Stimulated activated CD8-positive, alpha-beta memory T cell treated with anti-CD3 and anti-CD28 coated beads, Interleukin-4, amount 100 ng/mL, for 24 hours (primary cell): ENCODE data around the gene NXPH1.

Source experiments
- DNase-seq: peaks from one replicate; pipeline ENCODE4 v3.0.0-alpha.2; 2020; ENCODE audit warnings: low read depth

Gene NXPH1

DNA sequence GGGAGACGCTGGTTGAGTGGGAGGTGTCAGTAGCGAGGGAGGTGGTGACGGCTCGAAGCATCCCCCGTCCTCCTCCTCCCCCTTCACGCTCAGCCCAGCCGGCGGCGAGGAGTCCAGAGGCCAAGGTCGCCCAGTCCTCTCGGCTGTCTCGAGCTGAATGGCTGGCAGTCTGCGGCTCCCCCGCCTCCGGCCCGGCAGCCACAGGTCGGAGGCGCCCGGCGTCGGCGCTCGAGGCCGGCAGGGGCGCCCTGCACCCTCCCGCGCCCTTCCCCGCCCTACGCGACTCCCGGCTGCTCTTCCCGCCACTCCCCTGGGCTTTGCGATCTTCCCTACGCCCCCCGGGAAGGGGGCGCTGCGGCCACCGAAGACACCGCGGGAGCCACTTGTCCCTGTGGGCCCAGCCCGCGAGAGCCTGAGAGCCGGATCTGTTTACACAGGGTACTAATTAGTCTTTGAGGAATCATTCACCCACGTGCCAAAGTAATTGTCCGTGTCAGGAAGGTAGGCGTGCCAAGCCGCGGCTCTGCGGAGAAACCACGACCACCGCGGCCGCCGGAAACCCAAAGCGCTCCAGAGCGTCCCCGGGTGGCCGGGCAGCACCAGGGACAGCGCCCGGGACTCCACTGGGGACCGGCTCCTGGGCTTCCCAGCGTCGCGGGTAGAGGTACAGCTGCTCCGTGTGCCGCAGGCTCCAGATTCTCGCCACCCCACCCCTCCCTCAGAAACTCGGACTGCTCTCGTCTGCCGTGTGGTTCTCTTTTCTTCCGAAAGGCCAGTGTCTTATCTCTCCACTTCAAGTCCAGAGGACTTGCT, at the start of gene NXPH1:
TSS of gene NXPH1 (plus strand) at position 133 of the 813 bp plus-strand sequence.
- DNase-seq = no peak

DNA sequence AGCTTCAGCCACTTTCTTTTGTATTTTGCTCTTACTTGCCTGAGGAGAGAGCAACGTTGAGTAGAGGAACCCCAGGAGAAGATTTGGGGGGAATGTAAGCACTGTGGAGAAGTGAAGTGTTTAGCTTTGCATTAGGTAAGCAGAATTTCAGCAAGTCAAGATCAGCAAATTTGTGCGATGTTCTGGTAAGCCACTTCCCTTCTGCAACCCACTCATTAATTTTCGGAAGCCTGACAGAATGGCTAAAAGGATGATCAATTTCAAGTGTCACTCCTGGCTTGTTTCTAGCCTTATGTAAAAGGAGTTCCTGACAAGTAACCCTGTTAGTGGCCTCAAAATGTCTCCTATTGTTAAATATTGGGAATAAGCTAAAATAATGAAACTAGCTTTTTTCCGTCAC, 48.5 kb upstream of the NXPH1 start:
- DNase-seq = no peak

DNA sequence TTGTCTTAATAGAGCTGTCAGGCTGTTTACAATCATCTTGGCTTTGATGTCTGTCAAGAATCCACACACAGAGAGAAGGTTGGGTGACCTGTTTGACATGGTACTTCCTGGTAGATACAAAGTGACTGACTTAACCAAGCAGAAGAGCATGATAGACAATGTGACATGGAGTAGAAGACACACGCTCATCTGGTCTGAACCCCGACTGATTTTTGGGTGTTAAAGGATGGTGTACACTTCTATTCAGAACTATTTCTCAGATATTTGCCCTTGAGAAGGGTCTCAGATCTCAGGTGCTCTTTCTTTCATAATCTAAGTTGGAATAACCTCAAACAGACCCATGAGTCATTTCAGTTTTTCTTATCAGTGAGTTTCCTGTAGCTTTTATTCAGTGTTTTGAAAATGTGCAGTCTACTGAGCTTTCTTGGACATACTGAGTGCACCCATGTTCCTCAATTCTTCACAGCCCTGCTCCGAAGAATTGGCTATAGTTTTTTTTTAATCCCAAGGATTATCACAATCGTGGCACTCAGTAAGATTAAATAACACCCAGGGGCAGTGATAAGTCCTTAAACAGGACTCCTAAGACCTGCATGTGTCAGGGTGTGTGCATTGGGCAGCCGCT, 46.4 kb upstream of the NXPH1 start:
- no peak for DNase-seq

DNA sequence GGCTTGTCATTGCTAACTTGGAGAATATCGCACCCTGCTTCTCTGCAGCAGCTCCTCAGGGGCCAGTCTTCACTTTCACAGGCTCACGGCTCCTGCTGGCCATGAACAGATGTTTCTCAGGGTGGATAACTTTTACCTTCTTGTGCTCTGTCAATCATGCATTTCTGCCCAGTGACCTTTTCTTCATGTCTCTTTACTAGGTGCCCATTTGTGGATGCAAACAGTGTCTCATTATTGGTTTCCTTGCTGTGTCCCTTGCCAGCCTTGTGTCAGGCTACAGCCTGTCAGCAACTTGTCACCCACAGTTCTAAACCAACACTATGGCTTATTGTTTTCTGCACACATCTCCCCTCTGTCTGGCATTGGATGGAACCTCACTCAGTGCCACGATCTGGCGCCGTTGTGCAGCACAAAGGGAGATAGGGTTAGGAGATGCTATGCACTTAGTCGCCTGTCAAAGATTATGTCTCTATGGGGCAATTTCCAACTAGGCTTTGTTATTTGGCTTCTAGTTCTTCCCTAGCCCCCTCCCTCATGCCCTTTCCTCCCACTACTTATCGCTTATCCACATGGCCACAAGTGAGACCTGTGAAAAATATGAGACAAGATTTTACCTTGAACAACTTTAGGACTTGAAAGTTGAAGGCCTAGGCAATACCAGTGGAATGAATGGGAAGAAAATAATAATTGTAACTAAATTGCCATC, 45.7 kb upstream of the NXPH1 start:
- no peak for DNase-seq

GRCh38 chr7:8388257-8388625, 45.2 kb upstream of the NXPH1 start:
- DNase-seq = no peak

- DNase-seq = no peak
Measured at GRCh38 chr7:8389593-8390261, 43.7 kb upstream of the NXPH1 start.

DNA sequence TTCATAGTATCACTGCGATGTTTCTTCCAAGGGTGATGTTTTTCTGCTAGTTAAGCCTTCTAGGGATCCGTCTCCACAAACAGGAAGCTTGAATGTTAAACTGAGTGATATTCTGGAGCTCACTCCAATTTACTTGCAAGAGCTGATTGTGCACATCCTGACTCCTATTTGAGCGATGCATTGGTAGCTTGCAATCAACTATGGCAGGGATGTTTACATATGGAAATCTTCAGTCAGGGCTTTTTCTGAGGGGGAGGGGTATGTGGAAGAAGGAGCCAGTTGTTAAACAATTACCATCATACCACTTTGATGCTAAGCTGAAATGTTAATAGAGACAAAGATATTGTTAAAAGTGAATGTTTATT, 43.2 kb upstream of the NXPH1 start:
- DNase-seq = no peak

- DNase-seq = no peak
Measured at GRCh38 chr7:8391353-8392062, 41.9 kb upstream of the NXPH1 start.

DNA sequence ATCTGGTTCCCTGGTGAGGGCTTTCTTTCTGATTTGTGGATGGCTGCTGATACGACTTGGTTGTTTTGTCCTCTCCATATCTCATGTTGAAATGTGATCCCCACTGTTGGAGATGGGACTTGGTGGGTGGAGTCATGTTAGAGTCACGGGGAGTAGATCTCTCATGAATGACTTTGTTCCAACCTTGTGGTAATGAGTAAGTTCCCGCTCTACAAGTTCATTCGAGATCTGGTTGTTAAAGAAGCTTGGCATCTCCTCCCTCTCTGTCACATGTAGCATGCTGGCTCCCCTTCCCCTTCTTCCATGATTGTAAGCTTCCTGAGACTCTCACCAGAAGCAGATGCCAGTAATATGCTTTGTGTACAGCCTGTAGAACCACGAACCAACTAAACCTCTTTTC, 37.1 kb upstream of the NXPH1 start:
- DNase-seq = no peak

- DNase-seq = no peak
Measured at GRCh38 chr7:8408871-8409270, 24.5 kb upstream of the NXPH1 start.

GRCh38 chr7:8411103-8411502, 22.3 kb upstream of the NXPH1 start:
- no peak for DNase-seq

DNA sequence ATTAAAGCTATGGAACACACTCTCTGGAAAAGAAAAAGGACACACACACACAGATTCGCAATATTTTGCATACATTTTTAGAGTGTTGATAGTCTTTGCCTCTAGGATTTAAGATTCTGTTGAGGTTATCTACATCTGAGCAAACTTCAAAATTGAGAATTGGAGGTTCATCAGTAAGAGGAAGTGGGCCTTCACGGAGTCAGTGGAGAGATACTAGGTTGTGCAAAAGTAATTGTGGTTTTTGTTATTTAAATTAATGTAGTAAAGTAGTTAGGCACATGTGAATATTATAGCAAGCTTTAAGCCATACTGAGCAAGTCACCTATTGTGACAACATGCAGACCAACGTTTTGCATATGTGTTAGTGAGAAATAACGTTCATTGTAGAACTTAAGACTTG, 19.8 kb upstream of the NXPH1 start:
- no peak for DNase-seq

DNA sequence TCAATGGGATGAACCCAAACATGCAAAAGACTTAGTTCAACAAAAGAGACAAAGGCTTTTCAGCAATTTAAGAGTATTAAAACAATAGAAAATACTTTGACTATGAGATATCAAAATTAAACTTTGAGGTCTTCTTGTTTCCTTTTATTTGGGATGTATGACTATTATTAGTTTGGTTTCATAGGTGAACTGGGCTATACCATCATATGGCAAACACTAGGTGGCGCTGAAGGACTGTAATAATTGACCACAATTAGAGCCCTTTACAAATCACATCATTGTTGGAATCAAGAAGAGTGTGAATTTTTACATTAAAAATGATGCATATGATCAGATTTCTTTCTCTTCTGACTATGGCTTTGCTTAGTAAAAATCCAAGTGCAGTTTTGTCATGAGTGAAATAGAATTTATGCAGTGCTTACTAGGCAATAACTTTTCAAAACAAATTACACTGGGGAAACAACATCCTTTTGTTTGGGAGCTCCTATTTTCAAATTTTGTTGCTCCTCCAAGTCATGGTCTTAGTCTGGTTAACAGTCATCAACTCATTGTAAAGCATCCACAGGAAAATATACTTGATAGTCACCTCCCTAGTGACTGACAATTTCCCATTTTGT, 14.7 kb upstream of the NXPH1 start:
- peak; percentile 15 for DNase-seq

DNA sequence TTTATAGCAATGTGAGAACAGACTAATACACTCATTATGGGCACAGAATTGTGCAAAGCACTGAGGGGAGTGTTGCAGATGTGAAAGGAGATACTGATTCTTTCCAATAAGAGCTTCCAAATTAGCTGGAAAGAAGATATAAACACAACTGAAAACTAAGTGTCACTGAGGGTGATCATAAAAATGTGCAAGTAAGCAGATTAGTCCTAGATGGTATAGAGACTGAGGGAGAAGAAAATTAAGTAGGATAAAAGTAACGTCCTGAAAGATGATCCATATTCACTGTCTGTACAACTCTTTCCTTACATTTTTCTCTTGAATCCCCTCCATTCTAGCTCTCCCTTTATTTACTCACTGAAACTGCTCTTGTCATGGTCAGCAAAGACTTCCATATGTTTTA, 11.2 kb upstream of the NXPH1 start:
- DNase-seq = no peak

- no peak for DNase-seq
Measured at GRCh38 chr7:8423057-8423456, 10.4 kb upstream of the NXPH1 start.

GRCh38 chr7:8425223-8425622, 8.2 kb upstream of the NXPH1 start:
- no peak for DNase-seq

GRCh38 chr7:8430643-8431042, 2.8 kb upstream of the NXPH1 start:
- no peak for DNase-seq

- DNase-seq = no peak
Measured at GRCh38 chr7:8434290-8435002, 1.0 kb downstream of the NXPH1 start.

DNA sequence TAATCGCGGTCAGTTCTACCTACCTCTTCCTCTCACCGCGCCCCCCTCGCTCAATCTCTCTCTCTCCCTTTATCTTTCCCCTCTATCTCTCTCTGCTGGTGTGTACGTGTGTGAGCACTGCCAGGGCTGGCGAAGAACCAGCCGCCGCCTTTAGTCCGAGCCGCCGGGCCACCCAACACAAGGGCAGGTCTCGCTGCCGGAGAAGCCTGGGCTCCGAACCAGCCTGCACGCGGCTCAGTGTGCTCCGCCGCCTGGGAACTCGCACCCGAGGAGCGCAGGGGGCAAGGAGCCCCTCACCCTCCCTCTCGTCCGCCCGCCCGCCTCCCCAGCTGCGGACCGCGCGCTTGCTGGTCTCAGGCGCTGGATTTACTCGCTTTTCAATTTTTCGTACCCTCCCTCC, 1.7 kb downstream of the NXPH1 start:
- DNase-seq = no peak

GRCh38 chr7:8435590-8436545, 2.5 kb downstream of the NXPH1 start:
- DNase-seq = no peak
